AG09319 (cell line): ENCODE data around the gene TTLL11.

ENCODE experiments used
- DNase-seq: peaks from one replicate; pipeline ENCODE4 v3.0.0-alpha.2; 2010; ENCODE audit warnings: low read depth; ENCODE audit errors: extremely low read depth
- CTCF ChIP-seq: IDR thresholded peaks from 2 replicates; pipeline ENCODE4 v1.5.1; 2011; ENCODE audit warnings: low read depth, mild to moderate bottlenecking, inconsistent platforms, low read length, moderate library complexity

The TTLL11 gene

GRCh38 chr9:122112238-122112637 lies 19.1 kb upstream of the TTLL11 start:
- no peak for DNase-seq

DNA sequence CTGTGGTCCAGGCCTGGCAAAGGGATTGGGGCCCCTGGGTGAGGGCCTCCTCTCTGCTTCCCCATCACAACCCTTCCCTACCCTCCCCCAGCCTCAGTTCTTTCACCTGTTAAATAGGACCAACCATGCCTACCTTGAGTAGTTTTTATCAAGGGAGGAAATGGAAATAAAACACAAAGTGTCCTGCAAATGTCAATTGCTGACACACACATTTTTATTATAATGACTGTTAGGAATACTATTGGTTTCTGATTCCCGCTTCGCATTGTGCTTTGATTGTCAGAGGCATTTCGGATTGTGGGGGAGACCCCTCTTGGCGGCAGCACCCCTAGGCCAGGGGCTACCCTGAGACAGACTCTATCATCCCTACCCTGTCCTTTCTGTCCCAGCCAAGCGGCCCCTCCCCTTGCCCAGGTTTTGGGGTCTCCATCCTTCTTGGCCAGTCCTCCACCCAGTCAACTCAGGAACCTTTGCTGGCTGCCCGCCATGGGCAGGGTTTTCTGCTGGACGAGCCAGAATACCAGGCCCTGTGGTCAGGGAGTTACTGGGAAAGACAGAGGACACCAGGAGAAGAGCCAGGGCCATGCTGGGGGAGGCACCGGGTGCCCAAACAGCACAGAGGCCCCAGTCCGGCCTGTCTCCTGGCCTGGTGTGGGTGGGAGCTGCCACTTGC lies 18.4 kb upstream of the TTLL11 start:
- TF ChIP-seq CTCF, result no peak
- no peak for DNase-seq

More at GRCh38 chr9:122112238-122112637, 19.1 kb upstream of the TTLL11 start:
- no peak for TF ChIP-seq CTCF

- TF ChIP-seq CTCF, result no peak
These were observed 17.2 kb upstream of the TTLL11 start for GRCh38 chr9:122110100-122110833.

GRCh38 chr9:122109035-122109813 lies 16.1 kb upstream of the TTLL11 start:
- TF ChIP-seq CTCF, result no peak
- no peak for DNase-seq

More at GRCh38 chr9:122110100-122110833, 17.2 kb upstream of the TTLL11 start:
- DNase-seq, result no peak

DNA sequence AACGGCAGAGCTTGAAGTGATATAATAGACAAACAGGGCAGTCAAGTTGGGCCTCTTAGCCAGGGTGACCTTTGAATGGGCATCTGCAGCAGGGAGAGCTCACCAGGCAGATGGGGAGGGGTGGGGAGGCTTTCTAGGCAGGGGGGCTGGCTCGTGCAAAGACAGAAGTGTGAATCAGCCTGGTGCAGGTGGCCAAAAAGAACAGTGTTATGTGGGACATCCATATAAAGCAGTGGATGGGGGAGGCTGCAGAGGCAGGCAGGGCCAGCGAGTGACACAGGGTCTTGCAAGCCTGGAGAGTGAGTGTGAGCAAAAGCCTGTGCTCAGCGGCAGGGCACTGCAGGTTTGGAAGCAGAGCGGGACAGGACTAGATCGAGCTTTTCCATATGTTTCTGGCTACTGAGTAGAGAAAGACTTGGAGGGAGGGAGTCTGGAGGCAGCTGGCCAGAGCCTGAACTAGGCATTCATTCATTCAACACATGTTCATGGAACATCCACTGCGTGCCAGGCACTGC lies 14.2 kb upstream of the TTLL11 start:
- TF ChIP-seq CTCF, result no peak
- DNase-seq, result no peak

DNA sequence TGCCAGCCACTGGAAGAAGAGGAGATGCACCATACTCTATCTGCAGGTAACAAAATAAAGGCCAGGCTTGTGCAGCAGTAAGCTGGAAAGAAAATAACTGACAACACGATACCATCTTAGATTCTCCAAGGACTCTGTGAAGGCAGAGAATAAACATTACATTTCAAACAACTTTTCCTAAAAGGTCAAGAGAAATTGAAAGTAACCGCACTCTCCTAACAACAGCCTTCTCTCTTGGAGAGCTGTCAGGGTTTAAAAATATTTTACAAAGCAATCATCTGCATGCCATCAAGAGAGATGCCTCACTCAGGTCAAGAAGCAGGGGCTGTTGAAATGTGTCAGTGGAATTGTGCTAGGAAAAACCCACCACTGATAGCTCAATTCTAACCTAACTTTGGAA lies 13.5 kb upstream of the TTLL11 start:
- TF ChIP-seq CTCF, result no peak
- DNase-seq, result no peak
